GM10248 (cell line): ENCODE results near the gene ZNF423.

ENCODE experiments used
- CTCF ChIA-PET: fragments of 300-600 bp; sonication (Branson Sonifier 250); formaldehyde crosslinking; extraction: SDS; loops from one replicate; lab custom pipeline; 2021; ENCODE audit warnings: antibody characterized with exemption; lab: Yijun Ruan, JAX
- POLR2A ChIA-PET: fragments of 350-650 bp; sonication (Branson Sonifier 250); formaldehyde crosslinking; extraction: SDS; loops from one replicate; lab custom pipeline; 2020; ENCODE audit warnings: antibody characterized with exemption; lab: Yijun Ruan, JAX
- DNase-seq: peaks from one replicate; pipeline ENCODE4 v3.0.0; 2012; ENCODE audit errors: extremely low spot score
- TF ChIP-seq, protein P1 (sequence below): IDR thresholded peaks from 2 replicates; pipeline ENCODE4 v1.5.1; 2012; ENCODE audit warnings: mild to moderate bottlenecking, low read depth; ENCODE audit errors: extremely low read depth, missing control alignments, control extremely low read depth

Gene ZNF423

DNA sequence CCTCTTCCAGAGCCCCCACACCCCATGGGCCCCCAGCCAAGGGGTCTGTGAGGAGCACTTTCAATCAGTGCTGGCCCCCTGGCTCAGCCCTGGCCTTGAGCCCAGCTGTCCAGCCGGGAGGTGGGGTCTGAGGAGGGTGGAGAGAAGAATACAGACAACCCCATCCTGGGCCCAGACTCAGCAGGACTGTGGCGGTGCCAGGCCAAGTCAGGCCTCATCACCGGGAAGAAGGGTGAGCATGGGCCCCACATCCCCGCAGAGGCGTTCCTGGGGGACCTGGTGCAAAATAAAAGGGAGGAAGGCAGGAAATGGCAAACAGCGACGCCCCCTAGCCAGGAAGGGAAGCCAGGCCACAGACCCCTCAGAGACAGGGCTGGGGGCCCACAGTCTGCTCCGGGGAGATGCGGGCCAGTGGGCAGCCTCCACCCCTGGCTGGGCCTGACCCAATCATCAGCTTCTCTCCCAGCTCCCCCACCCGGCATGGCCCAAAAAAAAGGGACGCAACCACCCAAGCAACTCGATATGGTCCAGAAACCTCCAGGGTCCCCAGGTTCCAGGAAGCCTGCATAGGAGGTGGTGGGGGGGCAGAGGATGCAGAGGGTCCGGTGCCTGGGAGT lies 20.6 kb downstream of the ZNF423 start:
- POLR2A ChIA-PET, result no interaction called here
- no peak for DNase-seq
- TF ChIP-seq, protein P1, sequence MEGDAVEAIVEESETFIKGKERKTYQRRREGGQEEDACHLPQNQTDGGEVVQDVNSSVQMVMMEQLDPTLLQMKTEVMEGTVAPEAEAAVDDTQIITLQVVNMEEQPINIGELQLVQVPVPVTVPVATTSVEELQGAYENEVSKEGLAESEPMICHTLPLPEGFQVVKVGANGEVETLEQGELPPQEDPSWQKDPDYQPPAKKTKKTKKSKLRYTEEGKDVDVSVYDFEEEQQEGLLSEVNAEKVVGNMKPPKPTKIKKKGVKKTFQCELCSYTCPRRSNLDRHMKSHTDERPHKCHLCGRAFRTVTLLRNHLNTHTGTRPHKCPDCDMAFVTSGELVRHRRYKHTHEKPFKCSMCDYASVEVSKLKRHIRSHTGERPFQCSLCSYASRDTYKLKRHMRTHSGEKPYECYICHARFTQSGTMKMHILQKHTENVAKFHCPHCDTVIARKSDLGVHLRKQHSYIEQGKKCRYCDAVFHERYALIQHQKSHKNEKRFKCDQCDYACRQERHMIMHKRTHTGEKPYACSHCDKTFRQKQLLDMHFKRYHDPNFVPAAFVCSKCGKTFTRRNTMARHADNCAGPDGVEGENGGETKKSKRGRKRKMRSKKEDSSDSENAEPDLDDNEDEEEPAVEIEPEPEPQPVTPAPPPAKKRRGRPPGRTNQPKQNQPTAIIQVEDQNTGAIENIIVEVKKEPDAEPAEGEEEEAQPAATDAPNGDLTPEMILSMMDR, result no peak
- CTCF ChIA-PET, result no interaction called here

DNA sequence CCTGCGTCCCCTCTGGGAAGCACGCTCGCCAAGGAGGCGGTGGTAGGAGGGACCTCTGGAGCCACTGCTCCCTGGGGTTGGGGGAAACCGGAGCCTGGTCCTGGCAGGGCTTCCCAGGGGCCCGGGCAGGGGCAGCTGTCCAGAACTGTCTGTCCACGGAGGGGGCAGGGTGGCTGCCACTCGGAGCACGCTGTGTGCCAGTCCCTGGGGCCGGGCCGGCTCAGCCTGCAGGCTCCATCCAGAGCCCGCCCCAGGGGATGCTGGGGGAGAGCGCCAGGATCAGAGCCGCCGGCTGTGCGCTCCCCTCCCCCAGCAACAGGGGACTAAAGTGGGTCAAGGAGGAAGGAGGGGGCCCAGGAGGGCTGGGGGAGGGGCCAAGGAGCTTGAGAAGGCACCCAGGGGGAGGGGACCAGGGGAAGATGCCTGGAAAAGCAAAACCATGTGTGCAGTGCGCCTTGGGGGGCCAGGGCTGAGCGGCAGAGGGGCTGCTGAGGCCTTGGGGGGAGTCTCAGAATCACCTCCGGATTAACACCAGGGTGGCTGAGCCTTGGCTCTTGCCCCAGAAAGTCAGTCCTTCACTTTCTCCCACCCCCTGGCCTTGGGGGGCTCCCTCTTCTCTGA lies 21.3 kb downstream of the ZNF423 start:
- DNase-seq, result no peak
- POLR2A ChIA-PET, result no interaction called here
- TF ChIP-seq, protein P1, result no peak
- CTCF ChIA-PET, result no interaction called here

DNA sequence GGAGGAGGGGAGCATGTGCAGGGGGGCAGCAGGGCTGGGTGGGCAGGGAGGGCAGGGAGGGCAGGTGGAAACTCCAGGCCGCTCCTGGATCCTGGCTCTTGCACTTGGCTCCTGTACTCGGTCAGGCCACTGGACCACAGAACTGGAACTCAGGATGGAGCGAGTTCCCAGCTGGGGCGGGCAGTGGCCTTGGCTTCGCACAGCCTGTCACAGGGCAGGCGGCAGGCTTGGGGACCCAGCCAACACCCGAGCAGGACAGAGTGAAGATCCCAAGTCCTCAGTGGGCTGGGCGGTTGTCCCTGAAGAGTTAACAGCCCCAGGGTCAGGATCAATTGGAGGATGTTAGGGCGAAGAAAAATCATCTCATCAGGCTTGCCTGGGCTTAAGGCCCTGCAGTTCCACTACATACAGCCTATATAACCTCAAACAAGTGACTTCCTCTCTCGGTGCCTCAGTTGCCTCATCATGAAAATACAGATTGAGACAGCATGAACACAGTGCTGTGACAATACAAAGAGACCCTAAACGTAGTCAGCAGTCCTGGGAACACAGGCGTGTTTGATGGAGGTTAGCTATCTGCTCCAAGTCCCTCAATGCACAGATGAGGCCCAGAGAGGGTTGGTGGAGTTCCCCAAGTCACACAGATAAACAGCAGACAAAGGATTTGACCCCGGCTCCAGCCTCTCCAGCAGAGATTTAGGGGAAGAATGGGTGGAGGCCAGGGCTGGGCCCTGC lies 21.9 kb downstream of the ZNF423 start:
- no peak for DNase-seq
- TF ChIP-seq, protein P1, result no peak
- ChIA-PET POLR2A (interaction anchor here (0.5 kb wide), 1 partner anchor 12 kb away, joined by 5 read pairs; no protein-coding TSS in a partner anchor), CTCF (no interaction called here)

DNA sequence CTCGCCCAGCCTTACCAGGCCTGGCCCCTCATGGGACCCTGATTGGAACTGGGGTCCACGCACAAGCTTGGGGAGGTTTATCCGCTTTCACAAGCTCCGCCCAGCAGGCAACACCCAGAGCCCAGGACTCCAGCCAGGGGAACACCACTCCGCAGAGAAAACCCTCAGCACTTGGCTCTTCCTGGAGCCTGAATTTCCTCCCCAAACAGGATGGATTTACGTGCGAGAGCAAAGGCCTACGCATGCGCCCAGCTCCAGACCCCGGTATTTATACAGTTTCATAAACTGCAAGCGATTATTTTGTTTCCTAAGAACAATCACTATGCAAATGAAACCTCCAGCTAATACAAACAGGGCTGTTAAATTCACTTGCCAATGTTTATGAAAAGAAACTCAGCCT lies 22.8 kb downstream of the ZNF423 start:
- ChIA-PET POLR2A (no interaction called here), CTCF (no interaction called here)
- DNase-seq, result no peak
- TF ChIP-seq, protein P1, result no peak

- CTCF ChIA-PET, result interaction anchor here (1.8 kb wide), 1 partner anchor 12 kb away, joined by 8 read pairs; no protein-coding TSS in a partner anchor
- POLR2A ChIA-PET, result no interaction called here
- no peak for DNase-seq
Measured at GRCh38 chr16:49832177-49832576, 23.7 kb downstream of the ZNF423 start.

GRCh38 chr16:49830873-49831272 lies 25.0 kb downstream of the ZNF423 start:
- TF ChIP-seq, protein P1, result no peak
- no peak for DNase-seq
- ChIA-PET CTCF (interaction anchor here (1.8 kb wide), 1 partner anchor 10 kb away, joined by 8 read pairs; no protein-coding TSS in a partner anchor), POLR2A (no interaction called here)

More at GRCh38 chr16:49832177-49832576, 23.7 kb downstream of the ZNF423 start:
- TF ChIP-seq, protein P1, result no peak
